AG10803 (cell line): ENCODE data around the gene SCAF4.

ENCODE experiments used
- DNase-seq: peaks from one replicate; pipeline ENCODE4 v3.0.0; 2010; ENCODE audit warnings: low read depth
- H3K4me3 ChIP-seq: 2 replicates; pipeline ENCODE4 v1.5.1; 2011; ENCODE audit warnings: mild to moderate bottlenecking, low read length, control low read depth
- TF ChIP-seq, protein P1 (sequence below): conservative IDR thresholded peaks from 2 replicates; pipeline ENCODE4 v1.5.1; 2011; ENCODE audit warnings: mild to moderate bottlenecking, low read length, control low read depth, inconsistent platforms

SCAF4 gene

DNA sequence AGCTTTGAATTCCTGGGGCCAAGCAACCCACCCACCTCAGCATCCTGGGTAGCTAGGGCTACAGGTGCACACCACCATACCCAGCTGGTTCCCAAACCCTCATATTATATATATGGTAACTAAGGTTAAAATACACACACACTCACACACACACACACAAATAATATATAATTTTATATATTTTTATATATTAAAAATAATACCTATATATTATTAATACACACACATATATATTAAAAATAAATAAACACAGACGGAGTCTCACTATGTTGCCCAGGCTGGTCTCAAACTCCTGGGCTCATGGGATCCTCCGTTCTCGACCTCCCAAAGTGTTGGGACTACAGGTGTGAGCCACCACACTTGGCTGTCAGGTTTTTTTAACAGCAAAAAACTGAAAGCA is 31.9 kb downstream of the SCAF4 start:
- no peak for DNase-seq
- TF ChIP-seq, protein P1, sequence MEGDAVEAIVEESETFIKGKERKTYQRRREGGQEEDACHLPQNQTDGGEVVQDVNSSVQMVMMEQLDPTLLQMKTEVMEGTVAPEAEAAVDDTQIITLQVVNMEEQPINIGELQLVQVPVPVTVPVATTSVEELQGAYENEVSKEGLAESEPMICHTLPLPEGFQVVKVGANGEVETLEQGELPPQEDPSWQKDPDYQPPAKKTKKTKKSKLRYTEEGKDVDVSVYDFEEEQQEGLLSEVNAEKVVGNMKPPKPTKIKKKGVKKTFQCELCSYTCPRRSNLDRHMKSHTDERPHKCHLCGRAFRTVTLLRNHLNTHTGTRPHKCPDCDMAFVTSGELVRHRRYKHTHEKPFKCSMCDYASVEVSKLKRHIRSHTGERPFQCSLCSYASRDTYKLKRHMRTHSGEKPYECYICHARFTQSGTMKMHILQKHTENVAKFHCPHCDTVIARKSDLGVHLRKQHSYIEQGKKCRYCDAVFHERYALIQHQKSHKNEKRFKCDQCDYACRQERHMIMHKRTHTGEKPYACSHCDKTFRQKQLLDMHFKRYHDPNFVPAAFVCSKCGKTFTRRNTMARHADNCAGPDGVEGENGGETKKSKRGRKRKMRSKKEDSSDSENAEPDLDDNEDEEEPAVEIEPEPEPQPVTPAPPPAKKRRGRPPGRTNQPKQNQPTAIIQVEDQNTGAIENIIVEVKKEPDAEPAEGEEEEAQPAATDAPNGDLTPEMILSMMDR = no peak

DNA sequence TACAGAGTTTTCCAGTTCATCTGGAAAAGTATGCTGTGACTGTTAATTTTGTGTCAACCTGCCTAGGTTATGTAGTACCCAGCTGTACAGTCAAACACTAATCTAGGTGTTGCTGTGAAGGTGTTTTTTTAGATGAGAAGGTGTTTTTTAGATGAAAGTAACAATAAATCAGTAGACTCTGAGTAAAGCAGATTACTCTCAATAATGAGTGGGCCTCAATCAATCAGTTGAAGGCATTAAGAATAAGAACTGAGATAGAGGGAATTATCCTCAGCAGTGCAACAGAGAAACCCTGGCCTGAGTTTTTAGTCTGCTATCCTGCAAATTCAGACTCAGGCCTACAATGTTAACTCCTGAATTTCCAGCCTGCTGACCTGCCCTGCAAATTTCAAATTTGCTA is 33.5 kb downstream of the SCAF4 start:
- DNase-seq = no peak
- TF ChIP-seq, protein P1 = no peak
- no peak overlapping the region for H3K4me3 ChIP-seq

More for the DNA sequence above, 31.9 kb downstream of the SCAF4 start:
- no peak overlapping the region for H3K4me3 ChIP-seq

DNA sequence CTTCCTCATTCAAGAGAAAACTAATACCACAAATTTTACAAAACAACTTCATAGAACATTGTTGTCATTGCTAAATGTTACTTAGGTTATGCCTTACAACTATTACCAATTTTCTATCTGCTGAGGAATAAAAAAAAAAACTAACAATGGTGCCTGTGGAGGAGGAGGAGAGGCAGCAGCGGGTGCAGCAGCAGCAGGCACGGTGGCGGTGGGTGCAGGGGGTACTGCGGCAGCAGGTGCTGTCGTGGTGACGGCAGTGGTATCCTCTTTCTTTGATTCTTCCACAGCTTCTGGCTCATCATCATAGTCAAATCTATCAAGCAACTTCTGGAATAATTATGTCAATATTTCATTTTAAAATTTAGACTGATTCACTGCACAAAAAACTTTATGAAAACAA is 35.5 kb downstream of the SCAF4 start:
- TF ChIP-seq, protein P1 = no peak
- no peak for DNase-seq
- no peak overlapping the region for H3K4me3 ChIP-seq

DNA sequence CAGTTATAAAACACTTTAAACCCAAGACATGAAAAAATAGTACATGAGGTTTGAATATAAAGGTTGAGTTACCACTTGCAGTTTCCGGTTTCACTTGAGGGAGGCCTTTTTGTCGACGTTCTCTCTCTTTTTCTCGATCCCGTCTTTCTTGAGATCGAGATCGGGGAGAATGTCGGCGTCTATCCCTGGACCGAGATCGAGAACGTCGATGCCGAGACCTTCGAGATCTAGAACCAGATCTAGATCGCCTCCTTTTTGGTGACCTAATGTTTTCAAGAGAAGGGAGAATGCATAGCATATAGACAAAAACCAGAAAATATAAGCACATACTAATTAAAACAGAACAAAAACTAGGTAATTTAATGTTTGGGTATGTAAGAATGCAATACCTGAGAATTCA is 38.7 kb downstream of the SCAF4 start:
- TF ChIP-seq, protein P1 = no peak
- no peak overlapping the region for H3K4me3 ChIP-seq
- DNase-seq = no peak

DNA sequence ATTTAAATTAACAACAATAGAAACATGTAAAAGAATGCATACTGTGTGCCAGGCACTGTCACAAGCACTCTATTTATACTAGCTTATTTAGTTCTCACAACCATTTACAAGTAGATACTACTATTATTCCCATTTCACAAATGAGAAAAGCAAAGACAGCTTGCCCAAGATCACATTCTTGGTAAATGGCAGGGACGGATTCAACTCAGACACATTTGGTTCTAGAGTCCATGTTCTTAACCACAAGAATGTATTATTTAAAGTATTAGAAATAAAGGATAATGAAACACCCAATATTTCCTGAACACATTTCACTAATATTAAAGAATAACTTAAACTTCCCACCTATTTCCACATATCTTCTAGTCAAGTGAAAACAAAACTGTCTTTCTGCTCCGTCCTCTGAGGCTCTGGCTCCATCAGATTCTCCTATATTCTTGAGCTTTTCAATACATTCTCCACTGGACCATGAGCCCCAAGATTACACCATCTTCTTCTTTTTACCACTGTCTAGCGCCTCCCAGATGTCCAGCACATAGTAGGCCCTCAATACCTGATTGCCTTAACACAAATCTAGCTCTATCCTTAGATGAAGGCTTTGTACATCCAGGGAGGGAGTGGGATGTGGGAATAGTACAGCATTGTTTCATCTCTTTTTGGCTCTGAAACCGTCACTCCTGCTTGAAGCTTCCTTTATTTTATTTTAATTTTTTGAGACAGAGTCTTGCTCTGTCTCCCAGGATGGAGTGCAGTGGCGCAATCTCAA is 43.1 kb downstream of the SCAF4 start:
- TF ChIP-seq, protein P1 = no peak
- DNase-seq = no peak
- H3K4me3 ChIP-seq = no peak overlapping the region

DNA sequence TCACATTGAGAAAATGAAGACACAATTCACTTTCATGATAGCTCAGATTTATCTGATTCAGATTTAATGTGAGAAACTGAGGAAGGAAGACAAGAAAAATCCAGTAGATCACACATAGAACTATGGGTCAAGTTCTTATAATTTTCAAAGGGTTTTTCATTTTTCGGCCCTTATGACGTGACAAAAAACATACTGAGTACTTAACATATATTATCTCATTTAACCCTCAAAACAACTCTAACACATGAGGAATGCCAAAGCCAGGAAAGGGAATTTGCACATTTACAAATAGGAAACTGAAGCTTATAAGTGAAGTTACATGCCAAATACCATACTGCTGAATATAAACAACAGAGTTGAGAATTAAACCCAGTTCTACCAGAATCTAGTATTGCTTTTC is 44.8 kb downstream of the SCAF4 start:
- TF ChIP-seq, protein P1 = no peak
- DNase-seq = no peak
- H3K4me3 ChIP-seq = no peak overlapping the region

DNA sequence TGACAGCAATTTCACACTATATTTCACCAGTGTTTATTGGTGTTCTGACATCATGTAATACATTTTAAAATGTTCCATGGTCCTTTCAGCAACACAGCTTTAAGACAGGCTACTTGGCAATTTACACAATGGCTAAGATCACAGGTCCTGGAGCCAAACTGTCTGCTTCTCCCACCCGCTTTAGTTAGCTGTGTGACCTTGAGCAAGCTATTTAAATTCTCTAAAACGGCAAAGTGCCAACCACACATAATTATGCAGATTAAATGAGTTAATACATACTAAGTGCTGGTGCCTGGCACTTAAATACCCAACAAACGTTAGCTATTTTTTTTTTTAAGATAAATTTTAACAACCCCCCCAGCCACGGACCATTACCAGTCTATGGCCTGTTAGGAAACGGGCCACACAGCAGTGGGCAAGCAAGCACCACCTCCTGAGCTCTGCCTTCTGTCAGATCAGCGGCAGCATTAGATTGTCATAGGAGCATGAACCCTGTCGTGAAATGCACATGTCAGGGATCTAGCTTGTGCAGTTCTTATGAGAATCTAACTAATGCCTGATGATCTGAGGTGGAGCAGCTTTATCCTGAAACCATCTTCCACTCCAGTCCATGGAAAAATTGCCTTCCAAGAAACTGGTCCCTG is 45.5 kb downstream of the SCAF4 start:
- no peak for DNase-seq
- TF ChIP-seq, protein P1 = no peak
- H3K4me3 ChIP-seq = no peak overlapping the region
